ENCODE measurements around the gene NT5C2. TPM values are rescaled to one million over a fixed set of nuclear protein-coding genes. Genes with fewer than 3 reads are reported as not detected.
A peak's percentile ranks its signal among the peaks of the same experiment; 100 is the strongest.

NT5C2 gene
- total and polyA plus RNA-seq, 2 experiments from 2014 or later: 52.6 to 69.0 TPM

DNA sequence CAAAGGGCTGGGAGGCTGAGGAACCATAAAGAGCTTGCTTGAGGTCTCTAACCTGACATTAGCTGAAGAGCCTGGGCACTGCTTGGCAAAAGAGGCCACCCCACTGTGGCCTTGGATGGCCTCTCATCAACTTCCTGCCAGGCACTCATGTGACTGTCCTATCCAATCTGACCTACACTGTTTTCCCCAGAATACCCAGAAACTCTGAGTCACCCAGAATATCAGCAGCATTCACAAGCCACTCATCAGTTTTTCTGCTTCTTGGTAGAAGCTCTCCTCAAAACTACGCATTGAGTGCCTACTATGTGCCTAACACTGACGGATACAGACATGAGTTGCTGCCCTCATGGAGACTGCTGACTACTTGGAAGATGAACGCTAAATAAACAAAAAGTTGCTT lies 4.1 kb upstream of the NT5C2 start:
- H4K20me1 ChIP-seq (ENCODE audit: insufficient read depth): no peaks in the 10 kb centered on the region
- peak overlapping the region; percentile 73 for H2AFZ ChIP-seq
- H3K27me3 ChIP-seq (replicated peaks; ENCODE audit: insufficient read depth): no peaks in the 10 kb centered on the region
- H3K4me3 ChIP-seq: no peak overlapping the region
- H3K36me3 ChIP-seq (ENCODE audit: low read depth): no peaks in the 10 kb centered on the region
- peaks cover 8% of the 10 kb centered on the region; the same call in 1 of the 2 replicates for H3F3A ChIP-seq (ENCODE audit: insufficient read depth)
- H3K9ac ChIP-seq: peak overlapping the region; percentile 37
- peaks cover 14% of the 10 kb centered on the region for H3K4me1 ChIP-seq (ENCODE audit: insufficient read depth)
- no peak for TF ChIP-seq EZH2phosphoT487 (IDR thresholded peaks at IDR 0.05; ENCODE audit: insufficient read depth, low read depth)
- no peak for TF ChIP-seq EZH2 (IDR thresholded peaks at IDR 0.05; ENCODE audit: insufficient read depth, poor library complexity, severe bottlenecking)
- DNase-seq: peak; percentile 90
- peak overlapping the region; percentile 55 for H3K27ac ChIP-seq
- peak overlapping the region; percentile 43 for H3K4me2 ChIP-seq (ENCODE audit: unreplicated experiment)
- H3K9me3 ChIP-seq (ENCODE audit: low read depth): no peaks in the 10 kb centered on the region
- 37 to 38% methylated on average over 3 of the region's 3 CpGs for WGBS, 2 experiments (ENCODE audit: low coverage in 1 of 2, low lambda C conversion rate in 2 of 2, missing lambda C conversion rate in 2 of 2)
- no peaks in the 10 kb centered on the region for H3K9me2 ChIP-seq (ENCODE audit: insufficient read depth)
- in situ Hi-C loops (cut with MboI): no loop called here
- peaks cover 7% of the 10 kb centered on the region for H3K79me2 ChIP-seq (ENCODE audit: insufficient read depth)

DNA sequence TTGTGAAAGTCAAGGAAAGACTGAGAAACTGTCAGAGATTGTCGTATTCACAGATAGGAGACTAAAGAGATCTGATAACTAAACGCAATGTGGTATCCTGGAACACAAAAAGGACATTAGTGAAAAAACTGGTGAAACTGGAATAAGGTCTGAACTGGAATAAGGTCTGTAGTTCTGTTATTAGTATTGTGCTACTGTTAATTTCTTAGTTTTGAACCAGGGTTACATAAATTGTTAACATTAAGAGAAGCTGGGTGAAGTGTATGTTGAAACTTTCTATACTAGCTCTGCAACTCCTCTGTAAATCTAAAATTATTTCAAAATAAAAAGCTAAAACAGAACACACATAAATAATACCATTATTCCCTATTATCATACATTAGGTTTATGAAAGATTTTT lies 3.4 kb upstream of the NT5C2 start:
- no peaks in the 10 kb centered on the region for H3K9me3 ChIP-seq (ENCODE audit: low read depth)
- no peak for DNase-seq
- H3K4me1 ChIP-seq (ENCODE audit: insufficient read depth): peaks cover 16% of the 10 kb centered on the region
- H2AFZ ChIP-seq: peak overlapping the region; percentile 73
- no peaks in the 10 kb centered on the region for H3K9me2 ChIP-seq (ENCODE audit: insufficient read depth)
- H3K27me3 ChIP-seq (replicated peaks; ENCODE audit: insufficient read depth): no peaks in the 10 kb centered on the region
- no peaks in the 10 kb centered on the region for H3K36me3 ChIP-seq (ENCODE audit: low read depth)
- in situ Hi-C loops (cut with MboI): no loop called here
- H3K4me2 ChIP-seq (ENCODE audit: unreplicated experiment): peak overlapping the region; percentile 43
- H3K4me3 ChIP-seq: no peak overlapping the region
- H3K27ac ChIP-seq: peak overlapping the region; percentile 55
- WGBS, 2 experiments (ENCODE audit: low coverage in 1 of 2, low lambda C conversion rate in 2 of 2, missing lambda C conversion rate in 2 of 2): 95 to 99% methylated on average over 2 of the region's 2 CpGs
- no peak for TF ChIP-seq EZH2 (IDR thresholded peaks at IDR 0.05; ENCODE audit: insufficient read depth, poor library complexity, severe bottlenecking)
- TF ChIP-seq EZH2phosphoT487 (IDR thresholded peaks at IDR 0.05; ENCODE audit: insufficient read depth, low read depth): no peak
- H3F3A ChIP-seq (ENCODE audit: insufficient read depth): peaks cover 14% of the 10 kb centered on the region; the same call in 1 of the 2 replicates
- H4K20me1 ChIP-seq (ENCODE audit: insufficient read depth): no peaks in the 10 kb centered on the region
- H3K79me2 ChIP-seq (ENCODE audit: insufficient read depth): peaks cover 13% of the 10 kb centered on the region
- H3K9ac ChIP-seq: peak overlapping the region; percentile 5; the same call in 1 of the 2 replicates

DNA sequence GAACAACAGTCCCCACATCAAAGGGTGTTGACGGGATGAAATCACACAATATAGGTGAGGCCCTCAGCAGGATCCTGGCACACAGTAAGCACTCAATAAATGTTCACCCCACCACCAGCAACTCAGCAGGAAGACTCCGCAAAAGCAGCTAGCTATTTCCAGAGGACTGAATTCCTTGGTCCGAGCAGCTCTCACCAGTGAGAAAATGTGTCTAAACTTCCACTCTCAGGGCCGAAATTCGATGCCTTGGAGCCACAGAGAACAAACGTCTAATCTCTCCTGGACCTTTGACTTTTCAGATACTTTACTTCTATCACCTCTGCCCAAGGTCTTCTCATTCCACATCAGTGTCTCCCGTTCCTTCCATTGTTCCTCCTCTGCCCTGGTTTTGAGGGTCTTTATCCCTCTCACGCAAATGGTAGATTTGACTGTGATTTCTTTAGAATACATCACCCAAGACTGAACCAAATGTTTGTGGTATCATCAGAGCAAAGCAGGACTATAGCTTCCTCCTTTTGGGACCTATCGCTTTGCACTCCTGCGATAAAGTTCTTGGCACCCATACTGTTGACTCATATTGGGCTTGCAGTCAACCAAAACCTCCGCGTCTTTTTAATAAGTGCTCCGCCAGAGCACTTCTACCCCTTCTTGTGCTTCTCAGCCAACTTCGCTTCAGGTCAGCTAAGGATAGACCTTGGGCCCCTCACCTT lies 903 bp upstream of the NT5C2 start:
- Histone ChIP-seq H3F3A (ENCODE audit: insufficient read depth) (peaks cover 14% of the 10 kb centered on the region; the same call in 1 of the 2 replicates), H3K9me3 (ENCODE audit: low read depth) (no peaks in the 10 kb centered on the region), H3K27me3 (replicated peaks; ENCODE audit: insufficient read depth) (no peaks in the 10 kb centered on the region), H3K79me2 (ENCODE audit: insufficient read depth) (peaks cover 39% of the 10 kb centered on the region), H2AFZ (peak overlapping the region; percentile 86), H3K9me2 (ENCODE audit: insufficient read depth) (no peaks in the 10 kb centered on the region), H3K27ac (no peak overlapping the region), H3K4me1 (ENCODE audit: insufficient read depth) (peaks cover 31% of the 10 kb centered on the region), H3K4me3 (peak overlapping the region; percentile 84; the same call in 1 of the 2 replicates), H3K9ac (peak overlapping the region; percentile 98; the same call in 1 of the 2 replicates), H4K20me1 (ENCODE audit: insufficient read depth) (peaks cover 3% of the 10 kb centered on the region; the same call in 1 of the 2 replicates), H3K36me3 (ENCODE audit: low read depth) (no peaks in the 10 kb centered on the region), H3K4me2 (ENCODE audit: unreplicated experiment) (no peak overlapping the region)
- TF ChIP-seq EZH2 (IDR thresholded peaks at IDR 0.05; ENCODE audit: insufficient read depth, poor library complexity, severe bottlenecking): no peak
- TF ChIP-seq EZH2phosphoT487 (IDR thresholded peaks at IDR 0.05; ENCODE audit: insufficient read depth, low read depth): no peak
- peak; percentile 52 for DNase-seq
- in situ Hi-C loops (cut with MboI): no loop called here
- 67 to 70% methylated on average over 14 of the region's 14 CpGs for WGBS, 2 experiments (ENCODE audit: low coverage in 1 of 2, low lambda C conversion rate in 2 of 2, missing lambda C conversion rate in 2 of 2)

DNA sequence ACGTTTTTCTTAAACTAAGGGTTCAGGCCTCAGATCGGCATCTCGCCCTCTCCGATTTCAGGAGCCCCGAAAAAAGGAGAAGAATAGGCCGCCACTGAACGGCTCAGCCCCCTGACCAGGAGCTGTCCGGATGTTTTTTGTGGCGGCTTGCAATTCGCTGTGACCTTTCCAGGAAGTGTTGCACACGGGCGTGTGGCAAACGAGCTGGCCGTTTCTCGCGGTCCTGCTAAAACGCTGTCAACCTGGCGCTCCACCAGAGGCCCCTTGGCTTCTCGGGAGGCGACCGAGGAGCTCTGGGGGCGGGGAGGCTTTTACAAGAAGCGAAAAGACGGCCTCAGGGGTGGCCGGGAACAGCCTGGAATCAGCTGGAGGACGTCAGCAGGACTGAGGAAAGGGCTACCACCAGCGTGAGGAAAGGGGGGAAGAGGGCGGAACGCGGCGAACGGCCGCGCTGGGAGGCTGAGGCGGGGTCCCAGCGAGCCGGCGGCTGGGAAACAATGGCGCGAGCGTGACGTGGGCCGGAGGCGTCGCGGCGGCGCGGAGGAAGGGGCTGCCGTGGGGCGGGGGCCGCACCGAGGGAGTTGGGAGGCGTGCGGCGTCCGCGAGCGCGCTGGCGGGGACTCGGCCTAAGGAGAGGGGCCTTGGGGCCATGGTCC lies 493 bp downstream of the NT5C2 start:
- H3K27ac ChIP-seq: peak overlapping the region; percentile 91
- no peaks in the 10 kb centered on the region for H3K9me2 ChIP-seq (ENCODE audit: insufficient read depth)
- in situ Hi-C loops (cut with MboI): no loop called here
- peak overlapping the region; percentile 85 for H2AFZ ChIP-seq
- peak; percentile 92 for DNase-seq
- TF ChIP-seq EZH2 (IDR thresholded peaks at IDR 0.05; ENCODE audit: insufficient read depth, poor library complexity, severe bottlenecking) (no peak), EZH2phosphoT487 (IDR thresholded peaks at IDR 0.05; ENCODE audit: insufficient read depth, low read depth) (no peak)
- H3K27me3 ChIP-seq (replicated peaks; ENCODE audit: insufficient read depth): no peaks in the 10 kb centered on the region
- peak overlapping the region; percentile 84 for H3K4me3 ChIP-seq
- peaks cover 33% of the 10 kb centered on the region for H3K4me1 ChIP-seq (ENCODE audit: insufficient read depth)
- no peaks in the 10 kb centered on the region for H3K9me3 ChIP-seq (ENCODE audit: low read depth)
- peaks cover 53% of the 10 kb centered on the region for H3K79me2 ChIP-seq (ENCODE audit: insufficient read depth)
- peaks cover 14% of the 10 kb centered on the region; the same call in 1 of the 2 replicates for H3F3A ChIP-seq (ENCODE audit: insufficient read depth)
- H3K4me2 ChIP-seq (ENCODE audit: unreplicated experiment): peak overlapping the region; percentile 98
- H4K20me1 ChIP-seq (ENCODE audit: insufficient read depth): peaks cover 5% of the 10 kb centered on the region; the same call in 1 of the 2 replicates
- H3K36me3 ChIP-seq (ENCODE audit: low read depth): no peaks in the 10 kb centered on the region
- peak overlapping the region; percentile 98 for H3K9ac ChIP-seq
- WGBS, 2 experiments (ENCODE audit: low coverage in 1 of 2, low lambda C conversion rate in 2 of 2, missing lambda C conversion rate in 2 of 2): 1 to 2% methylated on average over 43 to 47 of the region's 62 CpGs

Measured in GM23248 (cell line).